AG09309 (cell line): ENCODE measurements around the gene MYO1B.

Experiments used
- DNase-seq: peaks from one replicate; pipeline ENCODE4 v3.0.0-alpha.2; 2010; ENCODE audit warnings: low read depth
- H3K4me3 ChIP-seq: 2 replicates; pipeline ENCODE4 v1.5.1; 2011; ENCODE audit warnings: mild to moderate bottlenecking, low read depth, low read length, moderate library complexity; ENCODE audit not compliant: control insufficient read depth
- TF ChIP-seq, protein P1 (sequence below): IDR thresholded peaks from 2 replicates; pipeline ENCODE4 v1.5.1; 2011; ENCODE audit warnings: mild to moderate bottlenecking, low read depth, low read length, inconsistent platforms; ENCODE audit not compliant: insufficient read depth, control insufficient read depth; ENCODE audit errors: missing control alignments

Gene MYO1B

DNA sequence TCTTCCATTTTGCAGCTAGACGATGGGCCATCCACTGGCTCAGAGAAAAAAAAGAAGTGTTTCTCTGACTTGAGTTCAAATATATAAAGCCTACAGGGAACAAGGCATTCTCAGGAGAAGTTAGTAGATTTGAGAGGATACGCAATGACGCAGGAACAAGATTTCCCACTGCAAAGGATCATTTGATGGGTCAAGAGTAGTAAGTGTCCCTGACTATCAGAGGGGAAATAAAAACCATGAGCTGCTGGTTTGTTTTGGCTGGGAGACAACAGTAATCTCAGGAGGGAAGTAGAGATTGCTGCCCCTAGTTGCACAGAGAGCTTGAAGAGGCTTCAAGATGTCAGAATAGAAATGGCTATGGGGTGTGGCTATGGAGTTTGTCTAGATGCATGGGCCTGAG is 22.3 kb upstream of the MYO1B start:
- no peak overlapping the region for H3K4me3 ChIP-seq
- DNase-seq: no peak
- TF ChIP-seq, protein P1, sequence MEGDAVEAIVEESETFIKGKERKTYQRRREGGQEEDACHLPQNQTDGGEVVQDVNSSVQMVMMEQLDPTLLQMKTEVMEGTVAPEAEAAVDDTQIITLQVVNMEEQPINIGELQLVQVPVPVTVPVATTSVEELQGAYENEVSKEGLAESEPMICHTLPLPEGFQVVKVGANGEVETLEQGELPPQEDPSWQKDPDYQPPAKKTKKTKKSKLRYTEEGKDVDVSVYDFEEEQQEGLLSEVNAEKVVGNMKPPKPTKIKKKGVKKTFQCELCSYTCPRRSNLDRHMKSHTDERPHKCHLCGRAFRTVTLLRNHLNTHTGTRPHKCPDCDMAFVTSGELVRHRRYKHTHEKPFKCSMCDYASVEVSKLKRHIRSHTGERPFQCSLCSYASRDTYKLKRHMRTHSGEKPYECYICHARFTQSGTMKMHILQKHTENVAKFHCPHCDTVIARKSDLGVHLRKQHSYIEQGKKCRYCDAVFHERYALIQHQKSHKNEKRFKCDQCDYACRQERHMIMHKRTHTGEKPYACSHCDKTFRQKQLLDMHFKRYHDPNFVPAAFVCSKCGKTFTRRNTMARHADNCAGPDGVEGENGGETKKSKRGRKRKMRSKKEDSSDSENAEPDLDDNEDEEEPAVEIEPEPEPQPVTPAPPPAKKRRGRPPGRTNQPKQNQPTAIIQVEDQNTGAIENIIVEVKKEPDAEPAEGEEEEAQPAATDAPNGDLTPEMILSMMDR: no peak

DNA sequence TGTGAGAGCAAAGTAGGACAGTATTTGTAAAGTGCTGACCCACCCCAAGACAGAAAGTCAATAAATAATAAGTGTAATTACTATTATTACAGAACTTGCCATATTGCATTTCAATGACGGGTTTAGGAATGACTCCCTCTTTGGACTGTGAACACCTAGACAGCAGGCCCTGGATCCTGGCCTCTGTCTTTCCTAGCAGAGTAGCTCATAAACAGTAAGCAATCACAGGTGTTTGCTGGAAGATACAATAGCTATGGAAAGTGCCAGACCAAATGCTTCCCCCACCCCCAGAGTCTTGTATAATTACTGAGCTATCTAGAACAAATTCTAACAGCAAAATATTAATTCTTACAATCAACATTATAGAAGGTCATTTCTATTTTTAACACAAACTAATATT is 20.1 kb upstream of the MYO1B start:
- no peak overlapping the region for H3K4me3 ChIP-seq
- TF ChIP-seq, protein P1: no peak
- DNase-seq: no peak

DNA sequence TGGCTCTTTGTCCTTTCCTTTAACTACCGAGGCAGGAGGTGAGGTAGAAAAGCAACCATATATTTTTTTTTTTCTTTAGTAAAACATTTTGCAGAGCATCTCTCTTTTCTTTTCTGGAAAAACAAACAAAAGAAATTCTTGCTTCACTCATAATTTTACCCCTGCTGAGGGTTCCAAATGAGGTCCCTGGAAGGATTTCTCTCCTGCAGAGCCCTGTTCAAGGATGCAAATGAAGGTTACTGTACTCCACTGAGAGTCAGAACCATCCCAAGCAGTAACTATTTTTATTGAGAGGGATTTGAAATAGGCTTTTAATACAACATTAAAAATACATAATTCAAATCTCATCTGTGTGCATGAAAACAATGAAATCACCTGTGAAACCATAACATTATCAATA is 19.5 kb upstream of the MYO1B start:
- H3K4me3 ChIP-seq: no peak overlapping the region
- TF ChIP-seq, protein P1: no peak
- DNase-seq: no peak

DNA sequence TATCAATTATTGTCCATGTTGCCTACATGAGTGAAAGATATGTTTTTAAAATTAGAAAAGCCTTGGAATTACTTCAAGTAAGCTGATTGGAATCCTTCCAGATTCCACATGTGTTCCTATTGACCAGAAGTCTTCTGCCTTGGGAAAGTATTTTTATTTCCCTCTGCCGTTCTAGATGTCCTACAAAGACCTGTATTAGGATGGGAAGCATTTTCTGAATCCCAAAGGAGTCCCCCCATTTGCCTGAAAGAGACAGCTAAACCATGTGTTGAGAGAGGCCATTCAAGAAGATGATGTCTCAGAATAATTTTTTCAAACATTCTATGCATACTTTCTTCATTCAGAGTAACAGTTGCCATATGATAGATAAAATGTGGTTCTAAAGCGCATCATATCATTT is 19.0 kb upstream of the MYO1B start:
- no peak for DNase-seq
- TF ChIP-seq, protein P1: no peak
- H3K4me3 ChIP-seq: no peak overlapping the region

DNA sequence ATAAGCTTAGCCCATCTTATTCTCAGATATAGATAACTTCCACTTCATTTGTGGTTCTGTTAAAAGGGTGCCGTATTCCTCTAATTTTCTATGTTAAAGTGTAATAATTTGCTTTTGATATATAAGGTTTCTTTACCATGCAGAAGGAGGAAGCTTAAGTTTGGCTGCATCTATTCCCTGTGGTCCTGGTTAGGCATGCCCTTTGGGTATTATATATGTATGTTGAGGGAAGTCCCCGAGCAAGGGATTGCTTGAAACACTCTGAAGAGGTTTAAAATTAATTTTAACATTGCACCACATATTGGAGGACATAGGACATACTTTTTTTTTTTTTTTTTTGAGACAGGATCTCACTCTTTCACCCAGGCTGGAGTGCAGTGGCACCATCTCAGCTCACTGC is 16.9 kb upstream of the MYO1B start:
- TF ChIP-seq, protein P1: no peak
- no peak for DNase-seq
- H3K4me3 ChIP-seq: no peak overlapping the region

DNA sequence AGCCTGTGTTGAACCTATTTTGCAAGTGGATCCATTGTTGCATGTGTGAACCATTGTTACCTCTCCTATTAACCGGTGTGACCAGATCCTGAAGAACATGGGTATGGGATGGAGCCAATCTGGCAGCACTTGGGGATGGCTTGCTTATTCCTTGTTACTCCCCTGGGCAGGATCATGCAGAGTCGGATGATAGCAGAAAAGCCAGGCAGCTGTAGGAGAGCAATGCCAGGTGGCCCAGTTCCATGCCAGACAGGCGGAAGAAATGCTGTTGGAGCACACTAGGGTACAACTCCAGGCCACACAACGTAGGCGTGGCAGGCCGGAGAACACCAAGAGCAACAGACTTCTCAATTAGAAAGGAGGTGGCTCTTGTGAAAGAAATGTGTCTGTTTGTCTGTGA is 16.3 kb upstream of the MYO1B start:
- no peak for DNase-seq
- H3K4me3 ChIP-seq: no peak overlapping the region
- TF ChIP-seq, protein P1: no peak

DNA sequence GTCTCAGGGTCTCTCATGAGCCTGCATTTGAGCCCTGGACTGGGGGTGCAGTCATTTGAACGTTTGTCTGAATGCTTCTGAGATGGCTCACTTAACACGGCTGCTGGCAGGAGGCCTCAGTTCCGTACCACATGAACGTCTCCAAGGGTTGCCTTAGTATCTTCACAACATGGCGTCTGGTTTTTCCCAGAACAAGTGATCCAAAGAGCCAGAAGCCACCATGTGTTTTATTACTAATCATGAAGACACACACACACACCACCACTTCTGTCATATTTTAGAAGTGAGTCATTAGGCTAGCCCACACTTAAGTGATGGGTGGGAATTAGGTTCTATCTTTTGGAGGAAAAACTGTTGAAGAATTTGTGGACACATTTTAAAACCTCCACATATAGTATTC is 15.0 kb upstream of the MYO1B start:
- DNase-seq: peak; percentile 81
- no peak overlapping the region for H3K4me3 ChIP-seq

More for the DNA sequence above, 15.0 kb upstream of the MYO1B start:
- TF ChIP-seq, protein P1: no peak
